RPMI7951 (cell line): ENCODE data around the gene PCBD2. TPM values are rescaled to one million over a fixed set of nuclear protein-coding genes. Genes with fewer than 3 reads are reported as not detected.
"Not testable (repeated sequence)": the region's sequence is repeated elsewhere in the genome, so short reads cannot be mapped to it uniquely, and the experiment has no call there.

Experiments used
- DNase-seq: peaks from one replicate; pipeline ENCODE4 v3.0.0-alpha.2; 2012; ENCODE audit warnings: low read depth
- total RNA-seq: library from RNA; depleted of rRNA; stranded (reverse); fragments of >200 nt; shearing (Covaris generic); gene quantifications from 2 replicates; pipeline ENCODE4 v1.2.3, GENCODE V29; 2014

PCBD2 gene
- total RNA-seq, 1 experiment from 2014 or later, result 4.1 TPM

DNA sequence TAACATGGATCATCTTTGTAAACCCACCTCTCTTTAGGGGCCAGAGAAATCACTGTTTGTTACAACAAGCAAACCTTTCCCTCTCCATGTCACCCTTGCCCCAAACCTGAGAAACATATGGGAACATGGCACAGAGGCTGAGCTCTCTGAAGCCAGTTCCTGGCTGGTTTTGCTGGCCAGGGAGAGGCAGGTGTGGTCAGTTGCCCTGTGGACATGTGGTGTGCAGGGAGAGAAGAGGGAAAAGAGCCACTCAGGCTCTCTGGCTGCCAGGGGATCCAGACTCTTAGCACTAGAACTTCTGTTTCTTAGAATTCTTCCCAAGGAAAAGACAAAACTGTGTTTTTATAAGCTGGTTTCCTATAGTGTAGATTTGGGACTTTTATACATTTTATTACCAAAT is 58.2 kb downstream of the PCBD2 start:
- no peak for DNase-seq

DNA sequence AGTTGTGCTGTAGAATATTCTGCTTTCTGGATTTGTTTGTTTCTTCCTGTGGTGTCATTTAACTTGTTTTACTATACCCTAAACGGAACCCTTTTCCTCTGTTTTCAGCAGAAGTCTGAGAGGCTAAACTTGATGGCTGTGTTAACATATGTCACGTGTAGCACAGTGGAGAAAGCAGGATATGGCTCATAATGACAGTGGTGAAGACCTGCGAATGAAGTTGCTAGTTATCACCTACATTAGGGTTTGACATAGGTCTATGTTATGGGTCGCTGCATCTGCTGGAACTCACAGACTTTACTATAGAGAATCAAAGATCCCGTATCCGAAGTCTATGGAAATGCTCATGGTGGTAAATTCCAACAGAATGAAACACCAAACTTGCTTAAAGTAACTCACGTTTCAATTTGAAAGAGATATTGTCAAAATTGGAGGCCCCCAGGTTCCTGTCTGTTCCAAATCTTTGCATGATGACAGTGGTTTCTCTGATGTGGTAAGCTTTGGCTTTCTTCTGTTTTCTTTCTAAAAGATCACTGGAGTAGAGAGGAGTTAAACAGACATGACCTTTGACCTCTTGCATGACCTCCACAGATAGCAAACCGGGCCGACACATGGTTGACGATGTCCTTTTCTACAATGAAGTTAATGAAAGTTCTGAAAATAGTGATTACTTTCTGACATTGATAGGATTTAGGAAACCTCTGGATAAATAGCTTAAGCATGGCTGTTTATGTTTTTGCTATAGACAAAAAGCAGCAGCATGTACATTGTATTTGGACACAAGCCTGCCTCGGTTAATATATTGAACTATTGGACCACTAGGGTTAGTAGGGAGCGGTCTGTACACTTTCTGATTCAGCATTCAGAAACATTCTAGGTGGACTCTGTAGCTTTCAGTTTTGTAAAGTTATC is 59.7 kb downstream of the PCBD2 start:
- DNase-seq, result no peak

DNA sequence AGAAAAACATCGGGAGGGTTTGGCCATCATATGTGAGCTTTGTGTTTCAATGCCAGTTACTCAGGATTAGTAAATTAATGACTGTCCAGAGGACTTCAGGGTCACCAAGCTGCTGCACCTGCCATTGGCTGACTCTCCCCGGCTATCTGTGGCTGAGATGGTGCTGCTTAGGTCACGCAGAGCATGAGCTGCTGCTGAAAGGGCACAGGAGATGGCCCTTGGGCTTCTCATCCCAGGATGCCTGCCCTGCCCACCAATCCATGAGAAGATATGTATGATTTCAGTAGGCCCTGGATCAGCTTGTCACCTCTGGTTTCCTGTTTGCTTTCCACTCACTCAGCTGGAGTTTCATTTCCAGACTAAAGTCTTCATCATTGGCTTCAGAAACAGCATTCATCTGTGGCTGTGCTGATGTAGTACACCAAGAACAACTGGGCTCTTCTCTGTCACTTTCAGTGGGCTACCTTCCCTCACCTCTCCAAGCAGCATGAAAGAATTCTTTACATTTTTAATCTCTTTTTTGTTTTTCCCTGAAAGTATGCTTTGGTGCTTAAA is 60.4 kb downstream of the PCBD2 start:
- DNase-seq, result no peak

DNA sequence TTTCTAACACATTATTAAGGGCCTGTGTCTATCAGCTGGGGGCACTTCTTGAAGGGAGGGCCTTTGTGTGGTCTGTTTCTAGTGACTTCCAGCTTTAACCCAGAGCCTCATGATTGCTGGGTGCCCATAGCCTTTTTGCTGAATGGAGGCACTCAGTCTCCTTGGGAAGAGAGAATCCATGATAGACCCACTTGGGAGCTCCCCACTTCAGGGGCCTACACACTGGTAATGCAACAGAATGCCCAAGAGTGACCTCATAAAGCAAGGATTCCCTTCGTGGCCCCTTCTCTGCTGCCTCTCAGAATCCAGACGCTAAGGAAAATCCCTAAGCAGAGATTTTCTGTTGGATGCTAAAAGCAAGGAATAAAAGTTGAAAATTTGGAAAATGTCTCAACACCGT is 62.7 kb downstream of the PCBD2 start, which contains the start of gene CATSPER3:
Gene CATSPER3, plus strand, starts transcription at position 301 of the 400 bp plus-strand sequence. Its CDS starts 85 bp downstream, at position 386.
- DNase-seq, result no peak

DNA sequence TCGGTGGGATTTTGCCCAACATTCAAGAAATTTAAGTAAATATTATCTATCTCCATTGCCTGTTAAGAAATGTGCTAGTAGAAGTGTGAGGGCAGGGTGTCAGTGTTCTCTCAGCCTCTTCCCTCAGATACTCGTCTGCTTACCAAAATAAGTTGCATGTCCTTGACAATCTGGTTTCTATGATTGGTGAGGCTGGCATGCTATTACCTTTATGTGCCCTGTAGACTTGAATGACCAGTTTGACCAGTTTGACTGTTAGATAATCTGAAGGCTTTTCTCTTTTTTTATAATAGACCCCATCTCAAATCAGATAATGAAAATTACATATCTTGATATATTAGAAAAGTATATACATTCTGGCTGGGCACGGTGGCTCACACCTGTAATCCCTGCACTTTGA is 63.1 kb downstream of the PCBD2 start:
- DNase-seq, result no peak

DNA sequence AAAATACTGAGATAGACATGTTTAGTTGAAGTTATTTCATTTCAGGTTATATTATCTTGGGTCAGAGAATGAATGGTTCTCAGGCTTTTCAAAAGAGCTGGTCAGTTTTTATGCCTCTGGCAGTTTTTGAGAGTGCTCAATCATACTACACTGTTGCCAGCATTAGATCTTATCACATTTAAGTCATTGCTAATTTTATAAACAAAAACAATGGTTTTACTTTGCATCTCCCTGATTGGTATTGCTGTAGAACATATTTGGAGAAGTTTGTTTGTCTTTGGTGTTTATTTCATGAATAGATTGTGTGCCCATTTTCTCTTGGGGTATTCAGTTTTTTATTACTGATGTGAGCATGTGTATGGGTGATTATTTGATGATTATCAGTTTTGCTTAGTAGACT is 64.2 kb downstream of the PCBD2 start:
- no peak for DNase-seq

DNA sequence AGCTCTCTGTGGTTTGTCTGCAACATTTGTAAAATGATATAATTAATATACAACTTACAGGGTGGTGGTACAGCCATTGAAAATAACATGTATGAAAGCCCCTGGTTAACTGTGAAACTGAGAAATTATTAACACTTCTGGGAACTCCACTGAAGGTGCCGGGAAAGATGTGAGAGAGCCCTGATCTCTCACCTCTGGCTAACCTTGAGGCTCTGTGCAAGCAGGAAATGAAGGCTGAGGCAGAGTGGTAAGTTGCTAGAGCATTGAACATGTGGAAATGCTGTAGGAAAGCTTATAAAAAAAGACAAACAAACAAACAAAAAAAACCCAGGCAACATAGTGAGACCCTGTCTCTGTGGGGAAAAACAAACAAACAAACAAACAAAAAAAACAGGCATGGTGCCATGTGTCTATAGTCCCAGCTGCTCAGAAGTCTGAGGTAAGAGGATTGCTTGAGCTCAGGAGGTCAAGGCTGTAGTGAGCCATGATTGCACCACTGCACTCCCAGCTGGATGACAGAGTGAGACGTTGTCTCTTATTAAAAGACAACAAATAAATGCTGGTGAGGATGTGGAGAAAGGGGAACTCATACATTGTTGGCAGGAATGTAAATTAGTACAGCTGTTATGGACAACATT is 70.3 kb downstream of the PCBD2 start:
- no peak for DNase-seq

DNA sequence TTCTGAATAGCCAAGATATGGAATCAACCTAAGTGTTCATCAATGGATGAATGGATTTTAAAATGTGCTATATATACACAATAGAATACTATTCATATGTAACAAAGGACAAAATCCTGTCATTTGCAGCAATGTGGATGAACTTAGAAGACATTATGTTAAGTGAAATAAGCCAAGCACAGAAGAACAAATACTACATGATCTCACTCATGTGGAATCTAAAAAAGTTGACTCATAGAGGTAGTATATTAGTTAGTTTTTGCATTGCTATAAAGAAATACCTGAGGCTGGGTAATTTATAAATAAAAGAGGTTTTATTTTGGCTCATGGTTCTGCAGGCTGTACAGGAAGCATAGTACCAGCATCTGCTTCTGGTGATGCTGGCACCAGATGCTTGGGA is 70.9 kb downstream of the PCBD2 start:
- no peak for DNase-seq

DNA sequence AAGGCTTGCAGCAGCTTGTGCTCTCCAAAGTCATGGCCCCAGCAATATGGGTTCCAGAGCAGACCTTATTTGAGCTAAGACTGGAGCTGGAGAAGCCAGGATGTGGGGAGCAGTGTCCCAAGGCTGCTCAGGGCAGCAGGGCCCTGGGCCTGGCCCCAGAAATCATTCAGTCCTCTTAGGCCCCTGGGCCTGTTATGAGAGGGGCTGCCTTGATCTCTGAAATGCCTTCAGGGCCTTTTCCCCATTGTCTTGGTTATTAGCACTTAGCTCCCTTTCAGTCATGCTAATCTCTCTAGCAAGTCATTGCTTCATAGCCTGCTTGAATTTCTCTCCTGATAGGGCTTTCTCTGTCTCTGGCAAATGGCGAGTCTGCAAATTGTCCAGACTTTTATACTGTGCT is 71.9 kb downstream of the PCBD2 start:
- no peak for DNase-seq

DNA sequence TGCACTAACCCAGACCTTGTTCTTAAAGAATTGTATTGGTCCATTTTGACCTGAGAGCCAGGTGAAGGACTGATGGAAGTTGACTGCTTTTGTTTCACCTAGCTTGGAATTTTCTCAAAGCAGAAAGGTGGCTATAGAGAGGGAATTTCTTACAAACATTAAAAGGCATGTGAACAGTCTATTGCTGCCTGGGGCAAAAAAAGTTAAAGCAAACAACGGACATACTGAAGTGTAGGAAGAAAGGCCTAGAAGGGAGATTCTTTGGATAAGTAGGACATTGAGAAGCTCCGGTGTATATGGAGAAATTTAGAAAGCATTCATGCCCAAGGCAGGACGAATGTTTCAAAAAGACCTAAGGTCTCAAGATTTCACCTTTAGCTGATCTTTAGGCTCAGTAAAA is 74.5 kb downstream of the PCBD2 start:
- no peak for DNase-seq

DNA sequence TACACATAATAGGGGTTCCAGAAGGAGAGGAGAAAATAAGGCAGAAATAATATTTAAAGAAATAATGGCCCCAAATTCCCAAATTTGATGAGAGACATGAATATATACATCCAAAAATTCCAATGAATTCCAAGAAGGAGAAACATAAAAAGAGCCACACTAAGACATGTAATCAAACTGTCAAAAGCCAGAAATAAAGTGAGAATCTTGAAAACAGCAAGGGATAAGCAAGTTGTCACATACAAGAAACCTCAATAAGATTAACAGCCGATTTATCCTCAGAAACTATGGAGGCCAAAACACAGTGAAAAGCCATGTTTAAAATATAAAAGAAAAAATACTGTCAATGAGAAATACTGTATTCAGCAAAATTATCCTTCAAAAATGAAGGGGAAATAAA is 77.3 kb downstream of the PCBD2 start:
- no peak for DNase-seq

DNA sequence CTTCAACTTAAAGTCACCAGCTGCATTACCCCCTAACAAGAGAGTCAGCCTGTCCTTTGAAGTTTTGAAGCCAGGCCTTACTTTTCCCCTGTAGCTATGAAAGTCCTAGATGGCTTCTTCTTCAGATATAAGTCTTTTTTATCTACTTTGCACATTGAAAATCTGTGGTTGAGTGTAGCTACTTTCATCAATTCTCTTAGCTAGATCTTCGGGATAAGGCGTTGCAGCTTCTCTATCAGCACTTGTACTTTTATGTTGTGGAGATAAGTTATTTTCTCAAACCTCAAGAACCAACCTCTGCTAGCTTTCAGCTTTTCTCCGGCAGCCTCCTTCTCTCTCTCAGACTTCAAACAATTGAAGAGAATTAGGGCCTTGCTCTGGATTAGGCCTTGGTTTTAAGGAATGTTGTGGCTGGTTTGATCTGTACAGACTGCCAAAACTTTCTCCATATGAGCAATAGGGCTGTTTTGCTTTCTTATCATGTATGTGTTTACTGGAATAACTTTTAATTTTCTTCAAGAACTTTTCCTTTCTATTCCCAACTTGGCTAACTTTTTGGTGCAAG is 84.4 kb downstream of the PCBD2 start:
- peak; percentile 10 for DNase-seq

DNA sequence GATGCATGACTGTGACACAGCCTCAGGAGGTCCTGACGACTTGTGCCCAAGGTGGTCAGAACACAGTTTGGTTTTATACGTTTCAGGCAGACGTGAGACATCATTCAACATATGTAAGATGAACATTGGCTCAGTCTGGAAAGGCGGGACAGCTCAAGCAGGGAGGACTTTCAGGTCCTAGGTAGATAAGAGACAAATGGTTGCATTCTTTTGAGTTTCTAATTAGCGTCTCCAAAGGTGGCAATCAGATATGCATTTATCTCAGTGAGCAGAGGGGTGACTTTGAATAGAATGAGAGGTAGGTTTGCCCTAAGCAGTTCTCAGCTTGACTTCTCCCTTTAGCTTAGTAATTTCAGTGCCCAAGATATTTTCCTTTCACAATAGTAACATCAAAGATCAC is 85.3 kb downstream of the PCBD2 start:
- not testable (repeated sequence) for DNase-seq

DNA sequence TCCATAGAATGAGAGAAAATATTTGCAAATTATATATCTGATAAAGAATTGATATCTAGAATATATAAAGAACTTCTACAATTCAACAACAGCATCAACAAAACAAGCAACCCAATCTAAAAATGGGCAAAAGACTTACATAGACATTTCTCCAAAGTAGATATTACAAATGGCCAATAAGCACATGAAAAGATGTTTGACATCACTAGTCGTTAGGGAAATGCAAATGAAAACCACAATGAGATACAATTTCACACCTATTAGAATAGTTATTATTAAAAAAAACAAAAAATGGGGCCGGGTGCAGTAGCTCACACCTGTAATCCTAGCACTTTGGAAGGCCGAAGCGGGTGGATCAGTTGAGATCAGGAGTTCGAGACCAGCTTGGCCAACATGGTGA is 87.2 kb downstream of the PCBD2 start:
- DNase-seq, result no peak

DNA sequence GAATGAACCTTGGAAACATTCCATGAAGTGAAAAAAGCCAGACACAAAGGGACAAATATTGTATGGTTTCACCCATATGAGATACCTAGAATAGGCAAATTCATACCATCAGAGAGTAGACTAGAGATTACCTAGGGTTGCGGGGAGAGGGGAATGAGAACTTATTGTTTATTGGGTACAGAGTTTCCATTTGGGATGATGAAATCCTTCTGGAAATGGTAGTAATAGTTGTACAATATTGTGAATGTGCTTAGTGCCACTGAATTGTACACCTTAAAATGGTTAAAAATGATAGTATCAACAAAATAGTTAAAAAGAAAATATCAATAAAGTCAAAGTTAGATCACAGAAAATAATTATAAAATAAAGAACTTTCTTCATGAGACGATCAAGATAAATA is 88.2 kb downstream of the PCBD2 start:
- DNase-seq, result no peak

DNA sequence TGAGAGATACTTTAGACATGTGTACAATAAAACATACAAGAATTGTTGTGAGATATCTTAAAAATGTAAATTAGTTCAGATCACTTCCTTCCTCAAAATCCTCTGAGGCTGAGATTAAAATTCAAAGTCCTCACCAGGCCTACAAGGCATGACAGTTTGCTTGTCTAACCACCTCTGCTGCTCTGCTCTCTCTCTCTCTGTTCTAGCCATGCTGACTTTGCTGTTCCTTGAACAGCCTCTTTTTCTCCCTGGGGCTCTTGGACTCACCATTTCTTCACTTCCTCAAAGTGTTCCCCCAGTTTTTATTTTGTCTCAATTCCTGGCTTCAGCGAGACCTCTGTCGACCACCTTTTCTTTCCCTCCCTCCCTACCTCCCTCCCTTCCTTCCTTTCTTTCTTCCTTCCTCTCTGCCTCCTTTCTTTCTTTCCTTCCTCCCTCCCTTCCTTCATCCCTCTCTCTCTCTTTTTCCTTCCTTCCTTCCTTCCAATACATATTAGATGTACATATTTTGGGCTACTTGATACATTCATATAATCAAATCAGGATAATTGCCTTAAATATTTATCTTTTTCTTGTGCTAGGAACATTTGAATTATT is 89.7 kb downstream of the PCBD2 start:
- DNase-seq, result no peak

DNA sequence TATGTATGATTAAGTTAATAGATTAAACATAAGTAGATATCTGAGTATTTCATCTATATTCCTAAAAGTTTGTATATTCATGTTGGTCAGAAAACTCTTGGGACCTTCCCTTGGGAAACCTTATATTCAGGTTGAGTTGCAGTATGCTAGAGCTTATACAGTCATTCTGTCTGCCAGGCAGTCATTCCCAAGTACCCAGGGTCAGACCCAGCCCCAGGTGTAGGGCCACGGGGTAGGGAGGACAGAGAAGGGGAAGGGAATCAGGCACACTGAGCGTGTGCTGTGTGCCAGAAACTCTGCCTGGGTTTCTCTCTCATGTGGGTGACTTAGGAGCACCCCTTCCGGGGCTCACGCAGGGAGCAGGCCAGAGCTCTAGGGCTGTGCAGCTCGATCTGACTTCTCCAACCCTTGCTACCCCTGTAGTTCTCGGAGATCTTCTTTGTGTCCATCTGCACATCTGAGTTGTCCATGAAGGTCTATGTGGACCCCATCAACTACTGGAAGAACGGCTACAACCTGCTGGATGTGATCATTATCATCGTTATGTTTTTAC is 91.0 kb downstream of the PCBD2 start:
- DNase-seq, result no peak

DNA sequence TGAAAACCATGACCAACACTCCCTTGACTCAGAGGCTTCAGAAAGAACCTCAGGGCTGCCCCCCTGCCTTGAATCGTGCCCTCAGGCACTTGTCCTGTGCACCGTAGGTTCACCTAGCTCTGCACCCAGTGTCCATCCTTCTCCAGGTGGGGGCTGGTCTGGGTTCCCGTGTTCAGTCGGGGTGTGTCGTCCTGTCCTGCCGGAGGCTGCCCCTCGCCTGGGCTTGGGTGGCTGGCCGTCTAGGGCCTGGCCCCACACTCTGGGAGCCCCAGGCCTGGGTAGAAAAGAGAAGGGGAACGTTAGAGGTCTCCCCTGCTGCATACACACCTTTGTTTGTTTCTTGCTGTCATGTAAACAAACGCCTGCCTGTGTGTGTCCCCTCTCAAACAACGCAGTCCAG is 92.1 kb downstream of the PCBD2 start:
- no peak for DNase-seq

DNA sequence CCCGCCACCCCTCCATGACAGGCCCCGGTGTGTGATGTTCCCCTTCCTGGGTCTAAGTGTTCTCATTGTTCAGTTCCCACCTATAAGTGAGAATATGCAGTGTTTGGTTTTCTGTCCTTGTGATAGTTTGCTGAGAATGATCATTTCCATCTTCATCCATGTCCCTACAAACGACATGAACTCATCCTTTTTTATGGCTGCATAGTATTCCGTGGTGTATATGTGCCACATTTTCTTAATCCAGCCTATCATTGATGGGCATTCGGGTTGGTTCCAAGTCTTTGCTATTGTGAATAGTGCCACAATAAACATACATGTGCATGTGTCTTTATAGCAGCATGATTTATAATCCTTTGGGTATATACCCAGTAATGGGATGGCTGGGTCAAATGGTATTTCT is 93.1 kb downstream of the PCBD2 start:
- DNase-seq, result not testable (repeated sequence)

DNA sequence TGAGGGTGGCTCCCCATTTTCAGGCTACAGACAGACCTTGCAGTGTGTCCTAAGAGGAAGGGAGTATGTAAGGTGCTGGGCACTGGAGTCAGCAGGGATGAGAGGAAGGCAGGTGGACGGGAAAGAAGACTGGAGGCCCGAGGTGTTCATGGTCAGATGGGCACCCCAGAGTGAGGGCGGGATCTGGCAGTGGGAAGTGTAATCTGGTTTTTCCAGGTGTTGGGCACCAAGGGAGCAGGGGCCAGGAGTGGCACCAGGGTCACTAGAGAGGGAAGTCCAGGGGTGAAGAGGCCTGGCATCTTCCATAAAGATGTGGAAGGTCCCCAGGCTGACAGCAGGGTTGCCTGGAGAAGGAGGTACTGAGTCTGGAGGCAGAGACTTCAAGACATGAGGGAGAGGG is 99.4 kb downstream of the PCBD2 start:
- DNase-seq, result no peak

DNA sequence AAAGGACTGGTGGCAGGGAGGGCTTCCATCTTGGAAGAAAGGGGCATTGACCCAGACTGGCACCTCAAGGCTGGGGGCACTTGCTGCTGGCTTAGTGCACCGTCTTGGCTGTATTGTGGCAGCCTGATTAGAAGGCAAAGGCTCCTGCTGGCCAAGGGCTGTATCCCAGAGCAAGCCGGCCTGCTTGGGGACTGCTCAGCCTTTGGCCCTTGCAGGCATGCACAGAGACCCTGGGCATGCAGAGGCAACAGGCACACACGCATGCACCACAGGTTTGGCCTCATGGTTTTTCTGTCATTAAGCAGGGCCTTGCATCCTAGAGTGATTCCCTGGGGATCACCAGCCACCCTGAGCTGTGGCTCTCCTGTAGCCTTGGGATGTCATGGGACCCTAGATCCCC is 100.1 kb downstream of the PCBD2 start:
- DNase-seq, result no peak

DNA sequence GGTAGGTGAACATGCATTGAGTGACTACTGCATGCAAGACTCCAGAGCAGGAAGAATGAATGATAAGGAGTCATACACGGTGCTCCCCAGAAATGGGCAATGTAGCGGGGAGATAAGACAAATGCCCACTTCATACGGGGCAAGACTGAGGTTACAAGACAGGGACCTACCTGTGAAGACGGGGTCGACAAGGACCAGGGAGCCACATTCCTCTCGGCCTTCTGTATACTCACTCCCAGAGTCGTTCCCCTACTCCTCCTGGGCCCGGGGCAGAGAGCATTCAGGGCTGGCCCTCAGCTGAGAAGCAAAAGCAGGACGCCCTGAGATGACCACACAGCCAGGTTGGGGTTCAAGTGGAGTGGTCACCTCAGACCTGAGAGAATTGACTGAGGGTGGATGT is 102.4 kb downstream of the PCBD2 start:
- DNase-seq, result no peak
